ENCODE data around the gene MRPL48. TPM values are rescaled to one million over a fixed set of nuclear protein-coding genes. Genes with fewer than 3 reads are reported as not detected.

Gene MRPL48
- total RNA-seq, 2 experiments from 2014 or later, result 41.3 to 44.9 TPM

- intact Hi-C loops (cut with micrococcal nuclease), result no loop called here
- no peak overlapping the region for H3K4me3 Mint-ChIP-seq
- ChIA-PET POLR2A (no interaction called here), CTCF (no interaction called here)
- no peaks in the 10 kb centered on the region for H3K27me3 Mint-ChIP-seq
- peaks cover 20% of the 10 kb centered on the region for H3K36me3 Mint-ChIP-seq (ENCODE audit: low read depth)
- TF ChIP-seq, protein P1, sequence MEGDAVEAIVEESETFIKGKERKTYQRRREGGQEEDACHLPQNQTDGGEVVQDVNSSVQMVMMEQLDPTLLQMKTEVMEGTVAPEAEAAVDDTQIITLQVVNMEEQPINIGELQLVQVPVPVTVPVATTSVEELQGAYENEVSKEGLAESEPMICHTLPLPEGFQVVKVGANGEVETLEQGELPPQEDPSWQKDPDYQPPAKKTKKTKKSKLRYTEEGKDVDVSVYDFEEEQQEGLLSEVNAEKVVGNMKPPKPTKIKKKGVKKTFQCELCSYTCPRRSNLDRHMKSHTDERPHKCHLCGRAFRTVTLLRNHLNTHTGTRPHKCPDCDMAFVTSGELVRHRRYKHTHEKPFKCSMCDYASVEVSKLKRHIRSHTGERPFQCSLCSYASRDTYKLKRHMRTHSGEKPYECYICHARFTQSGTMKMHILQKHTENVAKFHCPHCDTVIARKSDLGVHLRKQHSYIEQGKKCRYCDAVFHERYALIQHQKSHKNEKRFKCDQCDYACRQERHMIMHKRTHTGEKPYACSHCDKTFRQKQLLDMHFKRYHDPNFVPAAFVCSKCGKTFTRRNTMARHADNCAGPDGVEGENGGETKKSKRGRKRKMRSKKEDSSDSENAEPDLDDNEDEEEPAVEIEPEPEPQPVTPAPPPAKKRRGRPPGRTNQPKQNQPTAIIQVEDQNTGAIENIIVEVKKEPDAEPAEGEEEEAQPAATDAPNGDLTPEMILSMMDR (IDR thresholded peaks at IDR 0.05), result no peak
- DNase-seq, result no peak
- no peak for ATAC-seq
- H3K27ac Mint-ChIP-seq, result no peak overlapping the region
- no peaks in the 10 kb centered on the region for H3K9me3 Mint-ChIP-seq
- peaks cover 5% of the 10 kb centered on the region for H3K4me1 Mint-ChIP-seq (ENCODE audit: low read depth)
These were observed 101.3 kb downstream of the MRPL48 start for GRCh38 chr11:73889019-73889418.

GRCh38 chr11:73889536-73889935 lies 101.9 kb downstream of the MRPL48 start:
- Mint-ChIP-seq H3K27me3 (no peaks in the 10 kb centered on the region), H3K9me3 (no peaks in the 10 kb centered on the region), H3K4me1 (ENCODE audit: low read depth) (peaks cover 5% of the 10 kb centered on the region), H3K27ac (no peak overlapping the region), H3K4me3 (no peak overlapping the region), H3K36me3 (ENCODE audit: low read depth) (peaks cover 19% of the 10 kb centered on the region)
- no peak for DNase-seq
- CTCF ChIA-PET, result no interaction called here
- no peak for ATAC-seq
- POLR2A ChIA-PET, result no interaction called here
- TF ChIP-seq, protein P1 (IDR thresholded peaks at IDR 0.05), result no peak
- intact Hi-C loops (cut with micrococcal nuclease), result no loop called here

DNA sequence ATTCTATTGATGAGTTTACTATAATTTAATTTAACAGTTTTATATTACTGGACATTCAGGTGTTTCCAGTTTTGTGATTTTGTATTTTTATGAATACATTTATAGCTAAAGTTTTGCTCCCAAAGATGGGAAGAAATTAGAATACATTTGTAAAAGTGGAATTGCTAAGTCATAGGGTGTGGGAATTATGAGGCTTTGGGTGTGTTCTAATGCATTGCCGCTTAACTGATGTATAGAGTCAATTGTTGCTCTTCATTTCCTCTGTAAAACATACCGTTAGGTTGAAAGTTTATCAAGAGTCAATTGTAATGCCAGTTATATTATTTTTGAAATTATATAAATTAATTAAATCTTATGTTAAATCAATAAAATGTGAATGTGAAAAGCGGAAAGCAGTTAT lies 105.4 kb downstream of the MRPL48 start:
- POLR2A ChIA-PET, result interaction anchor here (1.6 kb wide), 1 partner anchor 11 kb away, joined by 3 read pairs; no protein-coding TSS in a partner anchor
- CTCF ChIA-PET, result no interaction called here
- intact Hi-C loops (cut with micrococcal nuclease), result no loop called here
- Mint-ChIP-seq H3K4me1 (ENCODE audit: low read depth) (peaks cover 2% of the 10 kb centered on the region), H3K36me3 (ENCODE audit: low read depth) (peaks cover 12% of the 10 kb centered on the region), H3K27ac (no peak overlapping the region), H3K9me3 (no peaks in the 10 kb centered on the region), H3K4me3 (no peak overlapping the region), H3K27me3 (no peaks in the 10 kb centered on the region)
- DNase-seq, result no peak
- no peak for ATAC-seq
- TF ChIP-seq, protein P1 (IDR thresholded peaks at IDR 0.05), result no peak

GRCh38 chr11:73894725-73895335 lies 107.2 kb downstream of the MRPL48 start:
- H3K9me3 Mint-ChIP-seq, result no peaks in the 10 kb centered on the region

GRCh38 chr11:73902303-73902702 lies 114.6 kb downstream of the MRPL48 start:
- no peaks in the 10 kb centered on the region for H3K27me3 Mint-ChIP-seq
- CTCF ChIA-PET, result no interaction called here
- POLR2A ChIA-PET, result no interaction called here
- no peaks in the 10 kb centered on the region for H3K9me3 Mint-ChIP-seq
- H3K4me3 Mint-ChIP-seq, result no peak overlapping the region
- ATAC-seq (no peak), DNase-seq (no peak)
- H3K36me3 Mint-ChIP-seq (ENCODE audit: low read depth), result peaks cover 27% of the 10 kb centered on the region
- H3K27ac Mint-ChIP-seq, result no peak overlapping the region
- intact Hi-C loops (cut with micrococcal nuclease), result no loop called here
- TF ChIP-seq, protein P1 (IDR thresholded peaks at IDR 0.05), result no peak
- H3K4me1 Mint-ChIP-seq (ENCODE audit: low read depth), result no peaks in the 10 kb centered on the region

More at GRCh38 chr11:73894725-73895335, 107.2 kb downstream of the MRPL48 start:
- no peak for ATAC-seq
- CTCF ChIA-PET, result no interaction called here
- TF ChIP-seq, protein P1 (IDR thresholded peaks at IDR 0.05), result no peak
- H3K27me3 Mint-ChIP-seq, result no peaks in the 10 kb centered on the region
- no peaks in the 10 kb centered on the region for H3K4me1 Mint-ChIP-seq (ENCODE audit: low read depth)
- H3K36me3 Mint-ChIP-seq (ENCODE audit: low read depth), result peaks cover 12% of the 10 kb centered on the region
- no peak overlapping the region for H3K4me3 Mint-ChIP-seq
- no peak overlapping the region for H3K27ac Mint-ChIP-seq
- intact Hi-C loops (cut with micrococcal nuclease), result no loop called here
- DNase-seq, result no peak
- POLR2A ChIA-PET, result interaction anchor here (0.8 to 1.0 kb wide), 2 partner anchors 16 to 67 kb away, joined by 3 read pairs; no protein-coding TSS in a partner anchor
